ENCODE data around the gene EPS8L1. TPM values are rescaled to one million over a fixed set of nuclear protein-coding genes. Genes with fewer than 3 reads are reported as not detected.
"Not testable (repeated sequence)": the region's sequence is repeated elsewhere in the genome, so short reads cannot be mapped to it uniquely, and the experiment has no call there.

The EPS8L1 gene
- total and polyA plus RNA-seq, 2 donors (not counting 1 experiment from before 2014, with no cell fraction given): 0.72 to 1.0 TPM

GRCh38 chr19:55106591-55106990 is 30.9 kb downstream of the EPS8L1 start:
- TF ChIP-seq CTCF (IDR thresholded peaks at IDR 0.05): no peak
- TF ChIP-seq EZH2 (IDR thresholded peaks at IDR 0.05; ENCODE audit: borderline replicate concordance, insufficient read depth, low read depth, low read length, poor library complexity, severe bottlenecking): no peak
- H3K4me3 Mint-ChIP-seq: no peak overlapping the region
- H3K27me3 ChIP-seq (replicated peaks in 1 of 4; ENCODE audit: control extremely low read depth in 1 of 4, control insufficient read depth in 3 of 4, insufficient read depth in 4 of 4, low read length in 3 of 4): no peaks in the 10 kb centered on the region
- 94% methylated on average over 6 of the region's 6 CpGs for WGBS (ENCODE audit: insufficient coverage)
- ChIA-PET POLR2A (no interaction called here), CTCF (interaction anchor here (0.7 kb wide), 1 partner anchor 454 kb away, joined by 3 read pairs; no protein-coding TSS in a partner anchor)
- H3K9me3 Mint-ChIP-seq (ENCODE audit: insufficient read depth): no peaks in the 10 kb centered on the region
- H3K27ac Mint-ChIP-seq: no peak overlapping the region
- peaks cover 9% of the 10 kb centered on the region for H3K79me2 ChIP-seq (ENCODE audit: control insufficient read depth, insufficient read depth, low read length)
- H3K27ac ChIP-seq (ENCODE audit: low read length in 2 of 2): no peak overlapping the region
- peaks cover 24% of the 10 kb centered on the region for H4K20me1 ChIP-seq (ENCODE audit: control insufficient read depth, insufficient read depth, low read length, poor library complexity, severe bottlenecking)
- no peak for DNase-seq
- H3K36me3 ChIP-seq (replicated peaks in 1 of 2; ENCODE audit: control extremely low read depth in 1 of 2, control insufficient read depth in 1 of 2, extremely low read depth in 1 of 2, insufficient read depth in 2 of 2, low read length in 1 of 2): peaks cover 1 to 38% of the 10 kb centered on the region in 2 experiments
- no peak overlapping the region for H3K4me3 ChIP-seq (ENCODE audit: control extremely low read depth in 1 of 5, extremely low read depth in 1 of 5, insufficient read depth in 1 of 5, low read depth in 2 of 5, low read length in 4 of 5)
- H3K4me2 ChIP-seq (replicated peaks; ENCODE audit: low read depth, low read length, poor library complexity, severe bottlenecking): no peak overlapping the region
- no peak for ATAC-seq (ENCODE audit: low read depth)
- no peaks in the 10 kb centered on the region for H3K4me1 Mint-ChIP-seq
- no peaks in the 10 kb centered on the region for H3K4me1 ChIP-seq (ENCODE audit: control insufficient read depth in 2 of 2, insufficient read depth in 2 of 2, low read length in 2 of 2)
- peaks cover 0 to 9% (median 3%) of the 10 kb centered on the region in 3 donors for H3K9me3 ChIP-seq (ENCODE audit: control extremely low read depth in 1 of 3, control insufficient read depth in 2 of 3, insufficient read depth in 1 of 3, low read length in 2 of 3)
- no peak overlapping the region for H2AFZ ChIP-seq (ENCODE audit: insufficient read depth, low read depth, low read length, poor library complexity, severe bottlenecking)
- no peak overlapping the region for H3K9ac ChIP-seq (ENCODE audit: low read length)
- intact Hi-C loops (cut with micrococcal nuclease): no loop called here
- no peaks in the 10 kb centered on the region for H3K27me3 Mint-ChIP-seq

- H3K4me1 ChIP-seq (ENCODE audit: control insufficient read depth in 2 of 2, insufficient read depth in 2 of 2, low read length in 2 of 2); H3K4me3 Mint-ChIP-seq; H3K9me3 Mint-ChIP-seq (ENCODE audit: insufficient read depth); H3K27me3 Mint-ChIP-seq; H3K9me3 ChIP-seq (ENCODE audit: control extremely low read depth in 1 of 3, control insufficient read depth in 2 of 3, insufficient read depth in 1 of 3, low read length in 2 of 3); DNase-seq; POLR2A ChIA-PET; H3K4me1 Mint-ChIP-seq; H3K79me2 ChIP-seq (ENCODE audit: control insufficient read depth, insufficient read depth, low read length); H3K9ac ChIP-seq (ENCODE audit: low read length); H3K27ac ChIP-seq (ENCODE audit: low read length in 2 of 2); H3K27ac Mint-ChIP-seq; ATAC-seq (ENCODE audit: low read depth); H2AFZ ChIP-seq (ENCODE audit: insufficient read depth, low read depth, low read length, poor library complexity, severe bottlenecking); H3K4me3 ChIP-seq (ENCODE audit: control extremely low read depth in 1 of 5, extremely low read depth in 1 of 5, insufficient read depth in 1 of 5, low read depth in 2 of 5, low read length in 4 of 5); H3K4me2 ChIP-seq (replicated peaks; ENCODE audit: low read depth, low read length, poor library complexity, severe bottlenecking); intact Hi-C loops (cut with micrococcal nuclease); H3K27me3 ChIP-seq (replicated peaks in 1 of 4; ENCODE audit: control extremely low read depth in 1 of 4, control insufficient read depth in 3 of 4, insufficient read depth in 4 of 4, low read length in 3 of 4): not testable (repeated sequence)
- H4K20me1 ChIP-seq (ENCODE audit: control insufficient read depth, insufficient read depth, low read length, poor library complexity, severe bottlenecking): peaks cover 29% of the 10 kb centered on the region
- 100% methylated on average over 2 of the region's 3 CpGs for WGBS (ENCODE audit: insufficient coverage)
- CTCF ChIA-PET: interaction anchor here (0.7 kb wide), 1 partner anchor 454 kb away, joined by 3 read pairs; no protein-coding TSS in a partner anchor
- peaks cover 1 to 35% of the 10 kb centered on the region in 2 experiments for H3K36me3 ChIP-seq (replicated peaks in 1 of 2; ENCODE audit: control extremely low read depth in 1 of 2, control insufficient read depth in 1 of 2, extremely low read depth in 1 of 2, insufficient read depth in 2 of 2, low read length in 1 of 2)
Measured at GRCh38 chr19:55107252-55107651, 31.6 kb downstream of the EPS8L1 start.

Measured in B cell (primary cell).